Stimulated activated naive B cell treated with anti-CD40 and anti-IgM and Interleukin-4, amounts not matched to agents 10 μg/mL and 1 μg/mL and 100 μg/mL, for 72 hours (primary cell): ENCODE data around the gene SMIM5.
A peak's percentile ranks its signal among the peaks of the same experiment; 100 is the strongest.

Experiments
- ATAC-seq, 2 donors: fragments of 150-1000 bp; cut with Tn5 transposase; replicated peaks; 2 replicates each; pipeline ENCODE4 v1.10.0; 2021; ENCODE audit warnings: moderate library complexity in 1 of 2
- DNase-seq: peaks from one replicate; pipeline ENCODE4 v3.0.0; 2021
- H3K27ac Mint-ChIP-seq: one replicate; pipeline ENCODE4 v1.8.0; 2022; ENCODE audit warnings: mild to moderate bottlenecking, mixed read lengths
- H3K27me3 Mint-ChIP-seq, 2 donors: one replicate each; pipeline ENCODE4 v1.8.0; 2022; ENCODE audit warnings: mixed read lengths in 2 of 2
- H3K36me3 Mint-ChIP-seq, 2 donors: one replicate each; pipeline ENCODE4 v1.8.0; 2022; ENCODE audit warnings: mixed read lengths in 2 of 2, mild to moderate bottlenecking in 1 of 2
- H3K4me1 Mint-ChIP-seq, 2 donors: one replicate each; pipeline ENCODE4 v1.8.0; 2022; ENCODE audit warnings: mixed read lengths in 2 of 2, mild to moderate bottlenecking in 1 of 2
- H3K4me3 Mint-ChIP-seq, 2 donors: one replicate each; pipeline ENCODE4 v1.8.0; 2022; ENCODE audit warnings: mild to moderate bottlenecking in 2 of 2, mixed read lengths in 2 of 2, moderate library complexity in 1 of 2
- H3K9me3 Mint-ChIP-seq, 2 donors: one replicate each; pipeline ENCODE4 v1.8.0; 2022; ENCODE audit warnings: mixed read lengths in 2 of 2, mild to moderate bottlenecking in 1 of 2

Gene SMIM5

GRCh38 chr17:75645501-75645888 is 12.3 kb downstream of the SMIM5 start:
- no peaks in the 10 kb centered on the region for H3K27me3 Mint-ChIP-seq
- peaks cover 34% of the 10 kb centered on the region in 2 donors for H3K36me3 Mint-ChIP-seq
- no peak overlapping the region for H3K4me3 Mint-ChIP-seq
- H3K4me1 Mint-ChIP-seq: peaks cover 11 to 16% of the 10 kb centered on the region in 2 donors
- ATAC-seq: peak; percentile 3 to 4
- peak overlapping the region; percentile 90 for H3K27ac Mint-ChIP-seq
- no peaks in the 10 kb centered on the region for H3K9me3 Mint-ChIP-seq
- no peak for DNase-seq

GRCh38 chr17:75645889-75646637 is 12.8 kb downstream of the SMIM5 start:
- H3K4me1 Mint-ChIP-seq: peaks cover 11 to 16% of the 10 kb centered on the region in 2 donors
- no peaks in the 10 kb centered on the region for H3K27me3 Mint-ChIP-seq
- peak overlapping the region; percentile 90 for H3K27ac Mint-ChIP-seq
- H3K4me3 Mint-ChIP-seq: peak overlapping the region; percentile 70 to 76
- DNase-seq (peak; percentile 46), ATAC-seq (peak; percentile 100)
- peaks cover 39% of the 10 kb centered on the region in 2 donors for H3K36me3 Mint-ChIP-seq
- no peaks in the 10 kb centered on the region for H3K9me3 Mint-ChIP-seq

GRCh38 chr17:75646638-75646992 is 13.4 kb downstream of the SMIM5 start:
- H3K4me1 Mint-ChIP-seq: peaks cover 11 to 16% of the 10 kb centered on the region in 2 donors
- no peaks in the 10 kb centered on the region for H3K9me3 Mint-ChIP-seq
- peak overlapping the region; percentile 81 for H3K27ac Mint-ChIP-seq
- DNase-seq: no peak
- H3K27me3 Mint-ChIP-seq: no peaks in the 10 kb centered on the region
- H3K36me3 Mint-ChIP-seq: peaks cover 40 to 44% of the 10 kb centered on the region in 2 donors
- no peak for ATAC-seq
- no peak overlapping the region for H3K4me3 Mint-ChIP-seq

GRCh38 chr17:75647061-75647460 is 13.8 kb downstream of the SMIM5 start:
- DNase-seq (no peak), ATAC-seq (no peak)
- no peak overlapping the region for H3K27ac Mint-ChIP-seq
- H3K36me3 Mint-ChIP-seq: peaks cover 40 to 44% of the 10 kb centered on the region in 2 donors
- no peak overlapping the region for H3K4me3 Mint-ChIP-seq
- H3K27me3 Mint-ChIP-seq: no peaks in the 10 kb centered on the region
- H3K9me3 Mint-ChIP-seq: no peaks in the 10 kb centered on the region
- H3K4me1 Mint-ChIP-seq: peaks cover 11 to 16% of the 10 kb centered on the region in 2 donors

GRCh38 chr17:75647921-75648320 is 14.7 kb downstream of the SMIM5 start:
- no peak overlapping the region for H3K4me3 Mint-ChIP-seq
- DNase-seq: no peak
- ATAC-seq: no peak
- no peaks in the 10 kb centered on the region for H3K9me3 Mint-ChIP-seq
- H3K36me3 Mint-ChIP-seq: peaks cover 43 to 51% of the 10 kb centered on the region in 2 donors
- no peak overlapping the region for H3K27ac Mint-ChIP-seq
- H3K4me1 Mint-ChIP-seq: peaks cover 14 to 22% of the 10 kb centered on the region in 2 donors
- H3K27me3 Mint-ChIP-seq: no peaks in the 10 kb centered on the region

GRCh38 chr17:75649687-75650086 is 16.5 kb downstream of the SMIM5 start:
- Mint-ChIP-seq H3K4me3 (no peak overlapping the region), H3K27ac (no peak overlapping the region), H3K27me3 (no peaks in the 10 kb centered on the region), H3K4me1 (peaks cover 15 to 28% of the 10 kb centered on the region in 2 donors), H3K36me3 (peaks cover 48 to 61% of the 10 kb centered on the region in 2 donors), H3K9me3 (no peaks in the 10 kb centered on the region)
- no peak for ATAC-seq
- no peak for DNase-seq

GRCh38 chr17:75650874-75651273 is 17.6 kb downstream of the SMIM5 start:
- H3K4me1 Mint-ChIP-seq: peaks cover 12 to 22% of the 10 kb centered on the region in 2 donors

GRCh38 chr17:75652341-75652740 is 19.1 kb downstream of the SMIM5 start:
- Mint-ChIP-seq H3K9me3 (no peaks in the 10 kb centered on the region), H3K36me3 (peaks cover 48 to 61% of the 10 kb centered on the region in 2 donors), H3K4me1 (peaks cover 4 to 11% of the 10 kb centered on the region in 2 donors), H3K27ac (no peak overlapping the region), H3K4me3 (no peak overlapping the region), H3K27me3 (no peaks in the 10 kb centered on the region)
- no peak for ATAC-seq
- no peak for DNase-seq

More at GRCh38 chr17:75650874-75651273, 17.6 kb downstream of the SMIM5 start:
- DNase-seq (no peak), ATAC-seq (no peak)
- H3K27ac Mint-ChIP-seq: no peak overlapping the region
- H3K36me3 Mint-ChIP-seq: peaks cover 48 to 57% of the 10 kb centered on the region in 2 donors
- no peak overlapping the region for H3K4me3 Mint-ChIP-seq
- H3K27me3 Mint-ChIP-seq: no peaks in the 10 kb centered on the region
- no peaks in the 10 kb centered on the region for H3K9me3 Mint-ChIP-seq

- no peaks in the 10 kb centered on the region for H3K9me3 Mint-ChIP-seq
- H3K27me3 Mint-ChIP-seq: no peaks in the 10 kb centered on the region
- peaks cover 44 to 56% of the 10 kb centered on the region in 2 donors for H3K36me3 Mint-ChIP-seq
- ATAC-seq: peak; percentile 67 to 69
- H3K27ac Mint-ChIP-seq: peak overlapping the region; percentile 77
- no peak for DNase-seq
- no peak overlapping the region for H3K4me3 Mint-ChIP-seq
- H3K4me1 Mint-ChIP-seq: peaks cover 4 to 11% of the 10 kb centered on the region in 2 donors
Measured at GRCh38 chr17:75652934-75653549, 19.8 kb downstream of the SMIM5 start.

GRCh38 chr17:75654176-75654575 is 20.9 kb downstream of the SMIM5 start:
- DNase-seq (no peak), ATAC-seq (no peak)
- Mint-ChIP-seq H3K27ac (no peak overlapping the region), H3K9me3 (no peaks in the 10 kb centered on the region), H3K27me3 (no peaks in the 10 kb centered on the region), H3K36me3 (peaks cover 35 to 48% of the 10 kb centered on the region in 2 donors), H3K4me3 (no peak overlapping the region), H3K4me1 (peaks cover 4 to 11% of the 10 kb centered on the region in 2 donors)

GRCh38 chr17:75658237-75658636 is 25.0 kb downstream of the SMIM5 start:
- DNase-seq (no peak), ATAC-seq (no peak)
- Mint-ChIP-seq H3K27me3 (no peaks in the 10 kb centered on the region), H3K36me3 (peaks cover 24 to 34% of the 10 kb centered on the region in 2 donors), H3K4me1 (peaks cover 9 to 24% of the 10 kb centered on the region in 2 donors), H3K9me3 (no peaks in the 10 kb centered on the region), H3K4me3 (no peak overlapping the region), H3K27ac (peak overlapping the region; percentile 34)

GRCh38 chr17:75661531-75661930 is 28.3 kb downstream of the SMIM5 start:
- H3K27ac Mint-ChIP-seq: no peak overlapping the region
- H3K36me3 Mint-ChIP-seq: peaks cover 26 to 38% of the 10 kb centered on the region in 2 donors
- peaks cover 0 to 3% of the 10 kb centered on the region in 2 donors for H3K9me3 Mint-ChIP-seq
- DNase-seq: no peak
- H3K27me3 Mint-ChIP-seq: no peaks in the 10 kb centered on the region
- peak overlapping the region in 1 of 2 donors; percentile 30 for H3K4me3 Mint-ChIP-seq
- ATAC-seq: no peak
- peaks cover 22 to 44% of the 10 kb centered on the region in 2 donors for H3K4me1 Mint-ChIP-seq

GRCh38 chr17:75662511-75662910 is 29.3 kb downstream of the SMIM5 start:
- peaks cover 22 to 44% of the 10 kb centered on the region in 2 donors for H3K4me1 Mint-ChIP-seq
- H3K36me3 Mint-ChIP-seq: peaks cover 21 to 32% of the 10 kb centered on the region in 2 donors
- H3K9me3 Mint-ChIP-seq: peaks cover 0 to 3% of the 10 kb centered on the region in 2 donors
- H3K27me3 Mint-ChIP-seq: no peaks in the 10 kb centered on the region
- no peak overlapping the region for H3K4me3 Mint-ChIP-seq
- ATAC-seq (no peak), DNase-seq (no peak)
- H3K27ac Mint-ChIP-seq: no peak overlapping the region

- H3K9me3 Mint-ChIP-seq: peaks cover 0 to 3% of the 10 kb centered on the region in 2 donors
- H3K27me3 Mint-ChIP-seq: no peaks in the 10 kb centered on the region
- H3K27ac Mint-ChIP-seq: peak overlapping the region; percentile 90
- H3K4me1 Mint-ChIP-seq: peaks cover 26 to 50% of the 10 kb centered on the region in 2 donors
- ATAC-seq (peak; percentile 90 to 91), DNase-seq (peak; percentile 70)
- peak overlapping the region; percentile 40 to 70 for H3K4me3 Mint-ChIP-seq
- peaks cover 21 to 32% of the 10 kb centered on the region in 2 donors for H3K36me3 Mint-ChIP-seq
Measured at GRCh38 chr17:75664099-75664549, 30.9 kb downstream of the SMIM5 start.
